Hepatocyte (in vitro differentiated cells): ENCODE results near the gene INVS.

ENCODE experiments used
- EZH2phosphoT487 ChIP-seq: fragments of 200-600 bp; sonication (generic); IDR thresholded peaks from one replicate; pipeline ENCODE4 v1.6.1; 2018; ENCODE audit warnings: antibody characterized with exemption, mild to moderate bottlenecking, low read depth, moderate library complexity; ENCODE audit not compliant: unreplicated experiment, severe bottlenecking
- TF ChIP-seq, protein P1 (sequence below): fragments of 200-600 bp; sonication (generic); IDR thresholded peaks from 2 replicates; pipeline ENCODE4 v1.5.1; 2016; ENCODE audit warnings: antibody characterized with exemption, mild to moderate bottlenecking; ENCODE audit not compliant: poor library complexity

GRCh38 chr9:100213730-100214477, 114.9 kb downstream of the INVS start:
- TF ChIP-seq, protein P1, sequence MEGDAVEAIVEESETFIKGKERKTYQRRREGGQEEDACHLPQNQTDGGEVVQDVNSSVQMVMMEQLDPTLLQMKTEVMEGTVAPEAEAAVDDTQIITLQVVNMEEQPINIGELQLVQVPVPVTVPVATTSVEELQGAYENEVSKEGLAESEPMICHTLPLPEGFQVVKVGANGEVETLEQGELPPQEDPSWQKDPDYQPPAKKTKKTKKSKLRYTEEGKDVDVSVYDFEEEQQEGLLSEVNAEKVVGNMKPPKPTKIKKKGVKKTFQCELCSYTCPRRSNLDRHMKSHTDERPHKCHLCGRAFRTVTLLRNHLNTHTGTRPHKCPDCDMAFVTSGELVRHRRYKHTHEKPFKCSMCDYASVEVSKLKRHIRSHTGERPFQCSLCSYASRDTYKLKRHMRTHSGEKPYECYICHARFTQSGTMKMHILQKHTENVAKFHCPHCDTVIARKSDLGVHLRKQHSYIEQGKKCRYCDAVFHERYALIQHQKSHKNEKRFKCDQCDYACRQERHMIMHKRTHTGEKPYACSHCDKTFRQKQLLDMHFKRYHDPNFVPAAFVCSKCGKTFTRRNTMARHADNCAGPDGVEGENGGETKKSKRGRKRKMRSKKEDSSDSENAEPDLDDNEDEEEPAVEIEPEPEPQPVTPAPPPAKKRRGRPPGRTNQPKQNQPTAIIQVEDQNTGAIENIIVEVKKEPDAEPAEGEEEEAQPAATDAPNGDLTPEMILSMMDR = no peak
- TF ChIP-seq EZH2phosphoT487 = no peak
